Breast epithelium (tissue), 4 donors: ENCODE measurements around the gene DBF4. TPM values are rescaled to one million over a fixed set of nuclear protein-coding genes. Genes with fewer than 3 reads are reported as not detected.
"Not testable (repeated sequence)": the region's sequence is repeated elsewhere in the genome, so short reads cannot be mapped to it uniquely, and the experiment has no call there.

Experiments used
- DNase-seq, 2 donors: peaks; one replicate each; pipeline ENCODE4 v3.0.0-alpha.2; 2019; ENCODE audit warnings: low spot score in 2 of 2
- H3K27ac ChIP-seq, 2 donors: fragments of 200-600 bp; sonication (generic) in 1 of 2; one replicate each; pipeline ENCODE4 v1.5.1; 2016 to 2019; ENCODE audit warnings: mild to moderate bottlenecking in 1 of 2
- H3K27me3 ChIP-seq, 2 donors: fragments of 200-600 bp; sonication (generic) in 1 of 2; one replicate each; pipeline versions ENCODE4 v1.5.1 to v1.6.0; 2017 to 2019; ENCODE audit warnings: control low read depth in 1 of 2, mild to moderate bottlenecking in 1 of 2
- H3K36me3 ChIP-seq: fragments of 200-600 bp; one replicate; pipeline ENCODE4 v1.5.1; 2019
- H3K4me1 ChIP-seq, 2 donors: fragments of 200-600 bp; sonication (generic); one replicate each; pipeline ENCODE4 v1.5.1; 2016 to 2019; ENCODE audit warnings: control low read depth in 1 of 2
- H3K4me3 ChIP-seq, 3 donors: fragments of 200-600 bp; sonication (generic); 1 replicate in 2 of 3; 2 replicates in 1 of 3; pipeline ENCODE4 v1.5.1; 2016 to 2019; ENCODE audit warnings: mild to moderate bottlenecking in 3 of 3, moderate library complexity in 2 of 3
- H3K9me3 ChIP-seq, 2 donors: fragments of 200-600 bp; sonication (generic) in 1 of 2; one replicate each; pipeline ENCODE4 v1.5.1; 2016 to 2019; ENCODE audit warnings: control low read depth in 1 of 2
- POLR2A ChIP-seq: fragments of 450-650 bp; IDR thresholded peaks from one replicate; pipeline ENCODE4 v1.6.1; 2016; ENCODE audit warnings: antibody characterized with exemption, mild to moderate bottlenecking, moderate library complexity
- POLR2AphosphoS5 ChIP-seq, 3 donors: sonication (generic); formaldehyde crosslinking; IDR thresholded peaks; one replicate each; pipeline ENCODE4 v1.6.1; 2017; ENCODE audit warnings: antibody characterized with exemption in 3 of 3
- intact Hi-C: fragments of 100-400 bp; cut with DNase I; formaldehyde crosslinking; loops from one replicate; pipeline ENCODE4 v1.15.1; 2023; ENCODE audit warnings: low total_unique reads
- total RNA-seq, 3 donors: library from RNA; depleted of rRNA; stranded (reverse); fragments of >200 nt; gene quantifications; one replicate each; pipeline ENCODE4 v1.1.0, GENCODE V29; 2016
- TF ChIP-seq, protein P1 (sequence below), 3 donors: fragments of 450-650 bp; IDR thresholded peaks; one replicate each; pipeline ENCODE4 v1.5.1; 2016 to 2017; ENCODE audit warnings: antibody characterized with exemption in 3 of 3, mild to moderate bottlenecking in 3 of 3, moderate library complexity in 3 of 3

DBF4 gene
- total RNA-seq, 3 donors from 2014 or later, result 10.1 to 18.6 (median 15.7) TPM

DNA sequence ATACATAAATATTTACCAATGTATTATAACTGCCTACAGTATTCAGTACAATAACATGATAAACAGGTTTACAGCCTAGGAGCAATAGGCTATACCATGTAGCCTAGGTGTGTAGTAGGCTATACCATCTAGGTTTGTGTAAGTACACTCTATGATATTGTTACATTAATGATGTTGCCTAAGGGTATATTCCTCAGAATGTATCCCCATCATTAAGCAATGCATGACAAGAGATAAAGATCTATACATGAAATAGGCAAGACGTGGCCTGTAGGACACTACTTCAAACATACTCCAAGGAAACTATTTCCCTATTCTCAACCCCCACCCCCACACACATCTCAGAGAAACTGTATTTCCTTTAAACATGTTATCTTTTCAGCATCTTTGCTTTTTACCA, 42.4 kb downstream of the DBF4 start:
- H3K9me3 ChIP-seq, result no peaks in the 10 kb centered on the region

DNA sequence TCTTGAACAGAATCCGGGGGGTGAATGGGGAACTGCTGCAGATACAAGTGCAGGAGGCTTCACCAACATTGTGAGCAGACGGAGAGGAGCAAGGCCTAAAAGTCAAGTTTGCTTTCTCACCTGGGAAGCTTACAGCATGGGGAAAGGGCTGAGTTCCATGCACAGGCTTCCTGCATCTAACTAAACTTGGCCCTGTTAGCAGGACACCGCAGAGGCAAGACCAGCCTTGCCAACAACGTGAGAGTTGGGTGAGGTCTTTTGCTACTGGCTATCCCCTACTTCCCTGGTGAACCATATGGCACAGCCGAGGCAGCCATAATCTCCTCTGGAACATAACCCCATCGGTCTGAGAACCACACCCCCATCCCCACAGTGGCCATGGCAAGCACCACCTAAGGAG, 43.6 kb downstream of the DBF4 start:
- Histone ChIP-seq H3K36me3 (no peaks in the 10 kb centered on the region), H3K4me3 (no peak overlapping the region), H3K27me3 (no peaks in the 10 kb centered on the region), H3K4me1 (no peaks in the 10 kb centered on the region), H3K9me3 (no peaks in the 10 kb centered on the region), H3K27ac (no peak overlapping the region)
- no peak for DNase-seq
- TF ChIP-seq POLR2A (no peak), POLR2AphosphoS5 (IDR thresholded peaks at IDR 0.05) (no peak)
- TF ChIP-seq, protein P1, sequence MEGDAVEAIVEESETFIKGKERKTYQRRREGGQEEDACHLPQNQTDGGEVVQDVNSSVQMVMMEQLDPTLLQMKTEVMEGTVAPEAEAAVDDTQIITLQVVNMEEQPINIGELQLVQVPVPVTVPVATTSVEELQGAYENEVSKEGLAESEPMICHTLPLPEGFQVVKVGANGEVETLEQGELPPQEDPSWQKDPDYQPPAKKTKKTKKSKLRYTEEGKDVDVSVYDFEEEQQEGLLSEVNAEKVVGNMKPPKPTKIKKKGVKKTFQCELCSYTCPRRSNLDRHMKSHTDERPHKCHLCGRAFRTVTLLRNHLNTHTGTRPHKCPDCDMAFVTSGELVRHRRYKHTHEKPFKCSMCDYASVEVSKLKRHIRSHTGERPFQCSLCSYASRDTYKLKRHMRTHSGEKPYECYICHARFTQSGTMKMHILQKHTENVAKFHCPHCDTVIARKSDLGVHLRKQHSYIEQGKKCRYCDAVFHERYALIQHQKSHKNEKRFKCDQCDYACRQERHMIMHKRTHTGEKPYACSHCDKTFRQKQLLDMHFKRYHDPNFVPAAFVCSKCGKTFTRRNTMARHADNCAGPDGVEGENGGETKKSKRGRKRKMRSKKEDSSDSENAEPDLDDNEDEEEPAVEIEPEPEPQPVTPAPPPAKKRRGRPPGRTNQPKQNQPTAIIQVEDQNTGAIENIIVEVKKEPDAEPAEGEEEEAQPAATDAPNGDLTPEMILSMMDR (IDR thresholded peaks at IDR 0.05), result no peak
- intact Hi-C loops, result no loop called here

More for the DNA sequence above, 42.4 kb downstream of the DBF4 start:
- intact Hi-C loops, result no loop called here
- Histone ChIP-seq H3K27me3 (no peaks in the 10 kb centered on the region), H3K27ac (no peak overlapping the region), H3K36me3 (no peaks in the 10 kb centered on the region), H3K4me1 (no peaks in the 10 kb centered on the region), H3K4me3 (no peak overlapping the region)
- TF ChIP-seq, protein P1 (IDR thresholded peaks at IDR 0.05), result no peak
- no peak for TF ChIP-seq POLR2A
- no peak for TF ChIP-seq POLR2AphosphoS5 (IDR thresholded peaks at IDR 0.05)
- no peak for DNase-seq

DNA sequence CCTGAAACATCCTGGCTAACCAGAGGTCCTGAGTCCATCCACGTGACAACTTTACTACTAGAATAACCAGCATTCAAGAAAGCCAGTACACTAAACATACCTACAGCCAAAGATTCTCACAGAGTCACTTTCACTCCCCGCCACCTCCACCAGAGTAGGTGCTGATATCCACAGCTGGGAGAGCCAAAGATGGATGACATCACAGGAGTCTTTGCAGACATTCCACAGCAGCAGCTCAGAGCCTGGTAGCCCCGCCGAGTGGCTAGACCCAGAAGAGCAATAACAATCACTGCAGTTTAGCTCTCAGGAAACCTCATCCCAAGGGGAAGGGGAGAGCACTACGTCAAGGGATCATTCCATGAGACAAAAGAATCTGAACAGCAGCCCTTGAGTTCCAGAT, 44.3 kb downstream of the DBF4 start:
- intact Hi-C loops, result no loop called here
- no peaks in the 10 kb centered on the region for H3K4me1 ChIP-seq
- H3K36me3 ChIP-seq, result no peaks in the 10 kb centered on the region
- no peaks in the 10 kb centered on the region for H3K27me3 ChIP-seq
- TF ChIP-seq POLR2A (no peak), POLR2AphosphoS5 (IDR thresholded peaks at IDR 0.05) (no peak)
- TF ChIP-seq, protein P1 (IDR thresholded peaks at IDR 0.05), result no peak
- no peaks in the 10 kb centered on the region for H3K9me3 ChIP-seq
- DNase-seq, result no peak
- no peak overlapping the region for H3K27ac ChIP-seq
- no peak overlapping the region for H3K4me3 ChIP-seq

DNA sequence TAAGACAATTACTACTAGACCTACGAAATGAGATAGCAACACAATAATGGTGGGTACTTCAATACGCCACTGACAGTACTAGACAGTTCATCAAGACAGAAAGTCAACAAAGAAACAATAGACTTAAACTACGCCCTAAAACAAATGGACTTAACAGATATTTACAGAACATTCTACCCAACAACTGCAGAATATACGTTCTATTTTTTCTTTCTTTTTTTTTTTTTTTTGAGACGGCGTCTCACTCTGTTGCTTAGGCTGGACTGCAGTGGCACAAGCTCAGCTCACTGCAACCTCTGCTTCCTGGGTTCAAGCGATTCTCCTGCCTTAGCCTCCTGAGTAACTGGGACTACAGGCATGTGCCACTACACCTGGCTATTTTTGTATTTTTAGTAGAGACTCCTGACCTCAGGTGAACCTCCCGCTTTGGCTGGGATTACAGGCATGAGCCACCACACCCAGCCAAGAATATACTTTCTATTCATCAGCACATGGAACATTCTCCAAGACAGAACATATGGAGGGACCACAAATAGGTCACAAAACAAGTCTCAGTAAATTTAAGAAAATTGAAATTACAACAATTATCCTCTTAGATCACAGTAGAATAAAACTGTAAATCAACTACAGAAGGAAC, 46.6 kb downstream of the DBF4 start:
- H3K4me1 ChIP-seq, H3K27ac ChIP-seq, DNase-seq, H3K27me3 ChIP-seq, intact Hi-C loops, H3K9me3 ChIP-seq, H3K4me3 ChIP-seq, H3K36me3 ChIP-seq: not testable (repeated sequence)

DNA sequence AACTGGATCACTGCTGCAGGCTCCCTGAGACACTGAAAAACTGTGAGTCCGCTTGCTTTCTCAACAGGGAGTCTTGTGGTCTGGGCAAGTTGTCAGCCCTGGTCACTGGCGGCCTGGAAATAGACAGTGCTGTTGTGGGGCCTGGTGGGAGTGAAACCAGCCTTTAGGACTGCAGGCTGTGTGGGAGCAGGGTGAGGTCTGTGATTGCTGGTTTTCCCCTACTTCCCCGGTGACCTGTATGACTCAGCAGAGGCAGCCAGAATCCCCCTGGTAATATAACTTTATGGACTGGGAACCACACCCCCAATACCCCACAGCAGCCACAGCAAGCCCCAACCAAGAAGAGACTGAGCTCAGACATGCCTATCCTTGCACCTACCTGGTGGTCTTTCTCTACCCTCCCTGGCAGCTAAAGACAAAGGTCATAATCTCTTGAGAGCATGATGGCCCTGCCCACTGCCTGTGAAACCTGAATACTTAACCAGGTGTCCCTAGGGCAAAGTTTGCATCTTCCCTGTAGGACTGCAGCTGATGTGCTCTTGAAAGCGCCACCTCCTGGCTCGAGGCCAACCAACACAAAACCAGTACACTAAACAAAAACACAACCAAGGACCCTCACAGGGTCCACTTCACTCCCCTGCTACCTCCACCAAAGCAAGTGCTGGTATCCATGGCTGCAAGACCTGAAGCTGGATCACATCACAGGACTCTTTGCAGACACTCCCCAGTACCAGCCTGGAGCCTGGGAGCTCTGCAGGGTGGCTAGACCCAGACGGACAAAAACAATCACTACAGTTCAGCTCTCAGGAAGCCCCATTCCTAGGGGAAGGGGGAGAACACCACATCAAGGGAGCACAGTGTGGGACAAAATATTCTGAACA, 50.5 kb downstream of the DBF4 start:
- Histone ChIP-seq H3K36me3 (no peaks in the 10 kb centered on the region), H3K27ac (no peak overlapping the region), H3K9me3 (no peaks in the 10 kb centered on the region), H3K4me1 (no peaks in the 10 kb centered on the region), H3K4me3 (no peak overlapping the region), H3K27me3 (no peaks in the 10 kb centered on the region)
- TF ChIP-seq POLR2AphosphoS5 (IDR thresholded peaks at IDR 0.05) (no peak), POLR2A (no peak)
- TF ChIP-seq, protein P1 (IDR thresholded peaks at IDR 0.05), result no peak
- DNase-seq, result no peak
- intact Hi-C loops, result no loop called here
